GM12865 (cell line): Measurements from ENCODE around the gene EHBP1L1.

Source experiments
- DNase-seq: peaks from one replicate; pipeline ENCODE4 v3.0.0; 2010; ENCODE audit warnings: low read depth
- H3K4me3 ChIP-seq: 2 replicates; pipeline ENCODE4 v1.5.1; 2011; ENCODE audit warnings: mild to moderate bottlenecking, low read depth, low read length, control low read depth
- TF ChIP-seq, protein P1 (sequence below): IDR thresholded peaks from 2 replicates; pipeline ENCODE4 v1.5.1; 2011; ENCODE audit warnings: low read length, control low read depth, low read depth, inconsistent platforms; ENCODE audit not compliant: insufficient read depth; ENCODE audit errors: missing control alignments

The EHBP1L1 gene

DNA sequence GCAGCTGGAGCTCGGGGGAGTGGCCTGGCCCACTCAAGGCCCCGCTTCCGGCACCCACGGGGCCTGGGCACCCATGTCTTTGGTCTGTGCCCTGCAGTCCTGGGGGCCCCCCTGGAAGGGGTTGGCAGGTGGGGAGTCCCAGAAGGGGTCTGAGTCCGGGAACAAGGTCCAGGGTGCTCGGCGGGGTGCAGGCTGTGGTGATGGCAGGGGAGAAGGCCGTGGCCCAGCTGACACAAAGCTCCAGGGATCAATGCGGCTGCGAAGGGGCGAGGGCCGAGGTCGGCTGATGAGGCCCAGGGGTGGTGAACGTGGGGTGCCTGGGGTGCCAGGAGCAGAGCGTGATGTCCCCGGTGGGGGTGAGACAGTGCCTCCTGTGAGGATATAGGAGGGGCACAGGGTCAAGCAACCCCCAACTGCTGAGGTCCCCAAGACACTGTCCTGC is 22.4 kb downstream of the EHBP1L1 start:
- H3K4me3 ChIP-seq = no peak overlapping the region
- TF ChIP-seq, protein P1, sequence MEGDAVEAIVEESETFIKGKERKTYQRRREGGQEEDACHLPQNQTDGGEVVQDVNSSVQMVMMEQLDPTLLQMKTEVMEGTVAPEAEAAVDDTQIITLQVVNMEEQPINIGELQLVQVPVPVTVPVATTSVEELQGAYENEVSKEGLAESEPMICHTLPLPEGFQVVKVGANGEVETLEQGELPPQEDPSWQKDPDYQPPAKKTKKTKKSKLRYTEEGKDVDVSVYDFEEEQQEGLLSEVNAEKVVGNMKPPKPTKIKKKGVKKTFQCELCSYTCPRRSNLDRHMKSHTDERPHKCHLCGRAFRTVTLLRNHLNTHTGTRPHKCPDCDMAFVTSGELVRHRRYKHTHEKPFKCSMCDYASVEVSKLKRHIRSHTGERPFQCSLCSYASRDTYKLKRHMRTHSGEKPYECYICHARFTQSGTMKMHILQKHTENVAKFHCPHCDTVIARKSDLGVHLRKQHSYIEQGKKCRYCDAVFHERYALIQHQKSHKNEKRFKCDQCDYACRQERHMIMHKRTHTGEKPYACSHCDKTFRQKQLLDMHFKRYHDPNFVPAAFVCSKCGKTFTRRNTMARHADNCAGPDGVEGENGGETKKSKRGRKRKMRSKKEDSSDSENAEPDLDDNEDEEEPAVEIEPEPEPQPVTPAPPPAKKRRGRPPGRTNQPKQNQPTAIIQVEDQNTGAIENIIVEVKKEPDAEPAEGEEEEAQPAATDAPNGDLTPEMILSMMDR = no peak
- DNase-seq = no peak

DNA sequence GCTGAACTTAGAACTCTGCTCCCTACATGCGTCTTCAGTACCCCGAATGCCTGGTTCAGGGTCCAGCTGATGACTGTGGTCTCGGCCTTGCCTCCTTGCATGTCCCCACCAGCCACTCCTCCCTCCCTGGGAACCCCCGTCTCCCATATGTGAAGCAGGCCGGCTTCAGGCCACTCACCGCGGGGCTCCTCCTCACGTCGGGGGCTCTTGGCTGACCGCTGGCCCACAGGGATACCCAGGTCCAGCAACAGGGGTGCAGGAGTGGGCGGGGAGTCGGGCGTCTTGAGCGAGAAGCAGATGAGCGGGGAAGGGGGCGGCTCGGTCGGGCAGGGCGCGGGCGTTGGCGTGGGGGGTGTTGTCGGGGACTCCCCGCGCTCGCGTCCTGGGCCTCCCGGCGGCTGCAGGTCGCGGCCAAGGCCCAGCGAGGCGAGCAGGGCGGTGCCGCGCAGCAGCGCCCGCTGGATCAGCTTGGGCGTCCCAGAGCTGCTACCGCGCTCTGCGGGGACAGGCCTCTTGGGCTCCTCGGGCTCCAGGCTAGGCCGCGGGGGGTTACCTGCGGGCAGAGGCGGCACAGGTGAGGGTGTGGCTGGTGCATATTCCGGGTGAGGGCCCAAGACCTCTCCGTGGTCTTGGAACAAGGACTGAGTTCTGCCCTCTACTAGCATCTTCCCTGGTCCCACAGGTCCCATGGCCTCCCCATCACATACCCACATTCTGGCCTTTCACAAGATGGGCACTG is 23.5 kb downstream of the EHBP1L1 start:
- H3K4me3 ChIP-seq = no peak overlapping the region
- TF ChIP-seq, protein P1 = no peak
- DNase-seq = no peak

DNA sequence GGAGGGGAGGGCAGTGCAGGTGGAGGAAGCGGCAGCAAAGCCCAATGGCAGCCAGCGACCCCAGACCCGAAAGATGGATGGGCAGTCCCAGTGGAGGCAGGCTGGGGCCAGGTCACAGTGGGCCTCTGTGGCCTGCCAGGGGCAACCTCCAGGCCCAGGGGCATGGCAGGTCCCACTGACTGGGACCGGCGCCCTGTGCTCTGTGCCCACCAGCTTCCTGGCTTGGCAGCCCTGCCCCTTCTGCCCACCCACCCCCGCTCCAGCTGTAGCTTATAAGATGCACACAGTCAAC is 24.0 kb downstream of the EHBP1L1 start:
- no peak for DNase-seq
- no peak overlapping the region for H3K4me3 ChIP-seq
- TF ChIP-seq, protein P1 = no peak

DNA sequence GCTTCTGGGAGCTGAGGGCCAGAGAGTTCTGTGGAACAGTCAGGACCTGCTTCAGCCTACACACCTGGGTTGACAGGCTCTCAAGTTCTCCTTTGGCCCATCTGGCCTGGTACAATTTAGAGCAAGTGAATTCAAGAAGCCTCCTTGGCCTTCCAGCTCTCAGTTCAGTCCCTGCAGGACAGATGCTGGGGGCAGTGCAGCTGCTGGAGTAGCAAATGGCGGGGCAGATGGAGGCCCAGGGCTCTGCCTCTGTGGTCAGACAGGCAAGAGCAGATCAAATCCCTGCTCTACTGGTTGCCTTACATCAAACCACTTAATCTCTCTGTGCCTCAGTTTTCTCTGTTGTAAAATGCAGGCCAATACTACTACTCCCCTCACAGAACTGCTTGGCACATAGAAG is 28.4 kb downstream of the EHBP1L1 start:
- no peak for DNase-seq
- TF ChIP-seq, protein P1 = no peak
- no peak overlapping the region for H3K4me3 ChIP-seq

DNA sequence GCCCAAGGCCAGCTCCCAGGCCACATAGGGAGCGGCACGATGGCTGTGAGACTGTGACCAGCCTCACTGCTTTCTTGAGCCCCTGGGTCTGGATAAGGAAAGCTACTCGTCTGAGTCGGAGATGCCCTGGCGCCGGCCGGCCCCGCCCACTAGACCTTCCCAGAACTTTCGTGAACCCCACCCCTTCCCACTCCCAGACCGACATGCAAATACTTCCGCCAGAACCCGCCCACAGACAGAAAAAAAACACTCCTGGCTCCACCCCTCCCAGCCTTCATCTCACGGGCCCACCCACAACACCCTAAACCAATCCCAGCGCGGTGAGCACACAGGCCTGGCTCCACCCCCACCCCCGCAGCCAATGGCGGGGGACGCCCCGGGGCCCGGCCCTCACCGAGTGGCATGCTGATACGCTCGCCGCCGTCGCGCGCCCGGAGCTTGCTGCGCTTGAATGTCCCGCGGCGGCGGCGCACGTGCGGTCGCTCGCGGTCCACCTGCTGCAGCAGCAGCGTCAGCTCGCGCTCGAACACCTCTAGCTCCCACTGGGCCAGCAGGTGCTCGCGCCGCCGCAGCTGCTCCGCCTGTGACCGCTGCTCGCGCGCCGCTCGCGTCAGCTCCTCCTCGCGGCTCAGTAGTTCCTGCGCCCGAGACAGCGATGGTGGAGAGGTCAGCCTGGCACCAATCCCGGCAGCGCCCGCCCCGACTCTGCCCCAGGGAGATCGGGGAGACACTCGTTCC is 31.2 kb downstream of the EHBP1L1 start:
- no peak overlapping the region for H3K4me3 ChIP-seq
- DNase-seq = no peak
- TF ChIP-seq, protein P1 = no peak

DNA sequence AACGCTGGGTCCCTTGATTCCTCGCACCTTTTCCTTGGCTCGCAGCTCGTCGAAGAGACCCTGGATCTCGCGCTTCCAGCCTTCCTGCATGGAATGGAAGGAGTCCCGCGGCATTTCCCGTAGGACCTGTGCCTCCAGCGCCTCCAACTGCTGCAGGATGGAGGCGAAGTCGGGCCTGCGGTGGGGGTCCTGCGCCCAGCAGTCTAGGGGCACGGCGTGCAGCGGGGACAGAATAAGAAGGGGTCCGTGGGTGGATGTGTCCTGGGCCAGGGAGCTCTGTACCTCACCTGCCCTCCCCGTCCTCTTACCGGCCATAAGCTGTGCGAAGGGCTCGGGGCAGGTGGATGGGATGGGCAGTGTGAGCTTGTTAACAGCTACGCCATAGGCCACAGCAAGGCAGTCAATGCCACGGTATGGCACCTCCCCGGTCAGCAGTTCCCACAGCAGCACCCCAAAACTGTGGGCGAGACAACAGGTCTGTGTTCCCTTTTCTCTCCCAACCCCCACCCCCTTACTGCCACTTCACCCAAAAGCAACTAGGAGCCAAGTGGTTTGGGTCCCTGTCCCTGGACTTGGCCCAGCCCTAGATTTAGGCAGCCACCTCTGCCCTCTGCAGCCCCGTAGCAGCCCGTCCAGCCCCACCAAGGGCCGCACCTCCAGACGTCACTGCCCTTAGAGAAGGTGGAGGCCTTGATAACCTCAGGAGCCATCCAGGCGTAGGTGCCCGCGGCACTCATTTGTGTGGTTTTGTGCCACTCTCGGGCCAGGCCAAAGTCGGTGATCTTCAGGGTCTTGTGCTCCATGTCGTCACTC is 32.0 kb downstream of the EHBP1L1 start:
- H3K4me3 ChIP-seq = no peak overlapping the region
- TF ChIP-seq, protein P1 = no peak
- DNase-seq = no peak
